GM19099 (cell line): Measurements from ENCODE around the gene RILPL2.

Experiments used
- POLR2A ChIP-seq: IDR thresholded peaks from 3 replicates; pipeline ENCODE4 v1.6.1; 2011; ENCODE audit warnings: low read depth; ENCODE audit not compliant: insufficient read length; ENCODE audit errors: extremely low read depth

Gene RILPL2

DNA sequence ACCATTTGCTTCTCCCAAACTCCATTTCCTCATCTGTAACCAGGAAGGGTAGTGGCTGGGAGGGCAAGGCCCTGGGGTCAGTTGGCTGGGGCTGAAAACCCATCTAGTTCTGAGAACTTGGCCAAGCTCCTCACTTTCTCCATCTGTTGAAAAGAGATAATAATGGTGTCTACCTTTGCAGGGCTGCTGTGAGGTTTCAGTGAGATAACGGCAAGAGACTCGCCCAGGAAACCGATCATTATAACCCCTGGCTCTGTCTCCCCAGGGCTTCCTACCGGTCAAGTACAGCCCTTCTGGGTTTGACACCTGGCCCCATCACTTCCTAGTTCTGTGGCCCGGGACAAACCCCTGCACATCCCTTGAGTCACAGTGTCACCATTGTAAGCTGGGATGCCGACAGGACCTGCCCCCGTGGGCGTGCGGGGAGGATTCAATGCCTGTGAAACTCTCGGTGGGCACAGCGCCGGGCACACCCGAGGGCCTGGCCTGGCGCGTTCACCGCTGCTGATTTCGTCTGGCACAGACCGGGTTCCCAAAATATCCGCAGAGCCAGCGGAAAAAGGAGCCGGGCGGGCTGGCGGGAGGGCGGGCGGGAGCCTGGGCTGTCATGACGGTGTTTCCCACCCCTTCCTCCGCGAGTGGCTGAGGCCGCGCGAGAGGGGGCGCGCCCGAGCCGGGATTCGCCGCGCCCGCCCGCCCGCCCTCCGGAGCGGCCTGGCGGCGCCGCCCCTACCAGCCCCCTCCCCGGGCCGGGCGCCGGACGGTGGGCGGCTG is 48.1 kb downstream of the RILPL2 start:
- peak; percentile 51 for TF ChIP-seq POLR2A

DNA sequence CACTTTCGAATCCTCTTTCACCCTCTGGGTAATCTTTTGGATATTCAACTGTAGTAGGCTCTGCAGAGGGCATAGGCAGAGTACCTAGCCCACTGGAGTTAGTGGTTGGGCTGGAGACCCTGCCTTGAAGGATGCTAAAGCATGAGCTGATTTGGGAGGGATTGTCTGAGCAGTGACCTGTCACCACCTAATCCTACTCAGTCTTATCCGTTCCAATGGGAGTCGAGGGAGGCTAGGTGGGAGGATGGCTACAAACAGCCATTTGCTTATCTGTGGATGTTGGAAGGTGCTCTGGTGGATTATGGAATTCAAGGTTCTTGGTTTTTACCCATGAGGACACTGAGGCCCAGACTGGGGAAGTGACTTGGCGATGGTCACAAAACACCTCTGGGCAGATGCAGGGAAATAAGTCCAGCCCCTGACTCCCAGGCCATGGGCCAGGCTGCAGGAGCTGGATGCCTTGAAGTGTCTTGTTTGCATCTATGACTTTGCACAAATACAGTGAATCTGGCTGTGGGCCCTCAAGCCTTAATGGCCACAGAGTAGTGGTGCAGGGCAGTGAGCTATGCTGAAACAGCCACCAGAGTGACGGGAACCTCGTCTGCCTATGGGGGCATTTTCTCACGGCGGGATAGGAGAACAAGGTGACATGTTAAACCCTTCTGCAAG is 48.8 kb downstream of the RILPL2 start:
- TF ChIP-seq POLR2A = no peak

DNA sequence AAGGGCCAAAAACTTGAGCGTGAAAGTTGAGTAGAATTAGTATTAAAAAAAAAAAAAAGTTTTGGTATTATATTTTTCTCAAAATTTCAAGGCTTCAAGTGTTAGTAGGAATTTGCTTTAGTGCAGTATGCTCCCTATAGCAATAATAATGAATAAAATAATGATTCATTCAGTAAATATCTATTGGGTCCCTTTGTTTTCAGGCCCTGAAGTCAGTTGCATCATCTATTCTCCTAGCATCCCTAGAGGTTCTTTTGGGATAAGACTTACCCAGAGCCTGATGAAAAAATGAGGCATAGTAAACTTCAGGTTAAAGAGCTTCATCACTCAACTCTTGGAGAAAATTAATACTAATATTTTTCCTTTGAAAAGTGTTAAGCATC is 51.5 kb downstream of the RILPL2 start:
- TF ChIP-seq POLR2A = no peak

DNA sequence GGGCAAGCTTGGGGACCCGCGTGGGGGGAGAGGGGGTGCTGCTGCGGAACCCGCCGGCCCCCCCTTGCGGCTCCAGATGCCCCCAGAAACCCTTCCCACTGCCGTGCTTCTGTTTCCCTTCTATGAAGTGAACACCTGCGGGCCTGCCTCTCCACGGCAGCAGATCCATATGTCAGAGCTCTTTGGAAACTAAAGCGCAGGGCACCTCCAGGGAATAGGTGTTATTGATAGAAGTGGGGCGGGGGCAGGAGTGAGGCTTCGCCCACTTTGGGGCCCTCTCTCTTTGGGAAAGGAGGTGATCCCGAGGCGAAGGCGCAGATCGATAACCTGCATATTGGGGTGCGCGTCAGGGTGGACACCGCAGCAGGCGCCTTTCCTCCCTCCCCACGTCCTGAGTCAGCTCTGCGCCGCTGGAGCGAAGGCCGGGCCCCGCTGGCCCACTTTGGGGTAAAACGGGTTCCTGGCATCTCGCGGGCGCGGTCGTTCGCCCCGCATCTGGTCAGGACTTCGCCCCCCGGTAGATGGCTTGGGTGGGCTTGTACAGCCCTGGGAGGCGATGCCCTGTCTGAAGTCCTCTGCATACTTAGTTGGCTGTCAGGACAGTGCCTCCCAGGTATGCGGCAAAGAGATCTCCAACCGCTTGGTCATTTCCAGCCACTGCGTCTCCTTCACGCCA is 52.0 kb downstream of the RILPL2 start:
- TF ChIP-seq POLR2A = no peak

DNA sequence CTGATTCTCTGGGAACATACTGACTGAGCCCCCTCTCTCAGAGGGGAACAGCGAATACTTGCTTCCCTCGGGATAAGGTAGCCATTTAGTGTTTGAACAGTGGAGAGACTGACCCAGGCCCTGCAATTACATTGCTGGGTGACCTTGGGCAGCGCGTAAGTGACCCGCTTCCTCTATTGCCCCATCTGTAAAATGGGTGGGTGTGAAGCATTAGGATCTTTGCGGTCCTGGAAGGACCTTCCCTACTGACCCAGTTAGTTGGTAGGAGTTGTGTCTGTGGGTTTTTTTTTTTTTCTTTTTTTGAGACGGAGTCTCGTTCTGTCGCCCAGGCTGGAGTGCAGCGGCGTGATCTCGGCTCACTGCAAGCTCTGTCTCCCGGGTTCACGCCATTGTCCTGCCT is 53.8 kb downstream of the RILPL2 start:
- TF ChIP-seq POLR2A = no peak

DNA sequence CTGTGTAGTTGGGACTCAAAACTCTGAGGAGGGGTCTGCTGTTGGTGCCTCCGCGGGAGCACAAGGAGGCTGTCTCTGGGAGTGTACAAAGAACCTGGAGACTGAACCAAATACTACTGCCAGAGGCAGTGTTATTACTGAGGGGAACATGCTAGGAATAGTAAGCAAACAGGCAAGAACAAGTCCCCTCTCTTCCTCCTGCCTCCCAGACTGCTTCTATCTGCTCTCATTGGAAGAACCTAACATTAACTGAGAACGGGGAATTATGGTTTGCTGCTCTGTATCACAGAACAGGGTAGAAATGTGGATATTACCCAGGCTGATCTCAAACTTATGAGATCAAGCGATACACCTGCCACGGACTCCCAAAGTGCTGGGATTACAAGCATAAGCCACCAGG is 57.1 kb downstream of the RILPL2 start:
- TF ChIP-seq POLR2A = no peak

DNA sequence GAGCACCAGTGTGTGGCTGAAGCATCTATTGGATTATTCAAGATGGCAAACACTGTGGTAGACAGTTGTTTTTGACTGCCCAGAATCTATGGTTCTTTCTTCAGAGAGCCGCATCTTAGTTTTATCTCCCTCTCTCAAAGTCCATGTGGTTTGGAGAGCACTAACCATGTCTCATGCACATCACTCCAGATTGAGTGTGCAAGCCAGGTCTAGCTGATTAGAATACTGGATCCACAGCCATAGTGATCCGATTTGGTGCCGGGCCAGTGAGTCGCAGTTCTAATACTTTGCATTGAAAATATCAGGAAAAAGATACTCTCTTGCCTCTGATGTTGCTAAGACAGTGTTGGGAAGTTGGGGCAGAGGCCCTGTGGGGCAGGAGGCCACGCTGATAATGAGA is 67.3 kb downstream of the RILPL2 start:
- TF ChIP-seq POLR2A = no peak

DNA sequence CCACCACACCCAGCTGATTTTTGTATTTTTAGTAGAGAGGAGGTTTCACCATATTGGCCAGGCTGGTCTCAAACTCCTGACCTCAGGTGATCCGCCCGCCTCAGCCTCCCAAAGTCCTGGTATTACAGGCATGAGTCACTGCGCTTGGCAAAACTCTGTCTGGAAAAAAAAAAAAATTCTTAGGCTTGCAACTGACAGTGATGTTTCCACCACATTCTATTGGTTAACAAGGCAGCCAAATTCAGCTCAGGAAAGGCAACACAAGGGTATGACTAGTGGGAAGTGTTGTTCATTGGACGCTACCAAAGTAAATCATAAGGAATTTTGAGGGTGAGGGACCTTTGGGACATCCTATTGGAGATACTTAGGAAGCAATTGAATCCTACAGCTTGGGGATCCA is 69.0 kb downstream of the RILPL2 start:
- no peak for TF ChIP-seq POLR2A
